Kidney tubule cell (primary cell): ENCODE results near the gene ZNF287.
A peak's percentile ranks its signal among the peaks of the same experiment; 100 is the strongest.

Source experiments
- DNase-seq: peaks from one replicate; pipeline ENCODE4 v3.0.0-alpha.2; 2018; ENCODE audit warnings: low spot score

The ZNF287 gene

DNA sequence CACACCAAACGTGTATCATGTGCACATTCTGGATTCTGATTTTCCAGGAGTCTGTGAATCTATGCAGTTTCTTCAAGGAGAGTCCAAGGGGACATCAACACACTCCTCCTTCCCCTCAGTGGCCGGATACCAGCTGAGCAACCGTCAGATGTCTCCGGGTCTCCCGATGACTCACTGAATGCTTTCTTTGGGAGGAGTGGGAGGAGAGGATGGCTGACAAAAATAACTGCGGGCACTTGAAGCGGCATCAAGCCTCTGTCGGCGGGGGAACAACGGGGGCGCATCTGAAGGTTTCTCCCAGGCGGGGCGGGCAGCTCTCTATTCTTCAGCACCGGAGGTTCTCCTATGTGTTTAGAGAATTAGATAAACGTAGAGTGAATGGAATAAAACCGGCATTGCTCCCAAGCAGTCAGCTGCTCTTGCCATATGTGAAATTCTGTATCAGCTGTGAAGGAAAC, 52.4 kb downstream of the ZNF287 start:
- DNase-seq: peak; percentile 63

DNA sequence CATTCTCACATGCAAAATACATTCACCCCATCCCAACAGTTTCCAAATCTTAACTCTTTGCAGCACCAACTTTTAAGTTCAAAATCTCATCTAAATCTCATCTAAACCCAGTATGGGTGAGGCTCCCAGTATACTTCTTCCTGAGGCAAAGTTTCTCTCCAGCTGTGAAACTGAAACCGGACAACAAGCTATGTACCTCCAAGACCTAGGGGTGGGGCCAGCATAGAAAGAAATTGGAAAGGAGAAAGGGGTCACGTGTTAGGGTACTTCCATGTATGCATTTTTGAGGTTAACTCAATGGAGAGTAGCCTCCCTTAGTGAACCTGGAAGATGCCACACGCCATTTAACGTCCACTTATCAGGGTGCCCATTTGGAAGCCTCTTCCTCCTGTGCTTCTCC, 53.1 kb downstream of the ZNF287 start:
- no peak for DNase-seq

GRCh38 chr17:16513873-16514272, 55.1 kb downstream of the ZNF287 start:
- no peak for DNase-seq

DNA sequence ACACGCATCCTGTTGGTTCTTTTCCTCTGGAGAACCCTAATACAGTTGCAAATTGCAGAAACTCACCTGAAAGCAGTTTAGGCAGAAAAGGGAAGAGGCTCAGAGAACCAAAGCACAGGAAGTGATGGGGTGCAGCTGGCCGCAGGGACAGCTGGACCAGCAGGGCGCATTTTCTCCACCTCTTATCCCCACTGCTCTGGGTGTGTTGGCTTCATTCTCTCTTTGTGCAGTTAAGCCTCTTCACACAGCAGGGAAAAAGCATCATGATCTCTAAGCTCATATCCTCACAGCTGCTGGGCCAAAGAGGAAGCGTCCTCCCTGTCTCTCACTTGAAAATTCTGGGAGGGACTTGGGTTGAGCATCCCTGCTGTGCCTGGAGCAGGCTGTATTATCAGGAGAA, 57.0 kb downstream of the ZNF287 start:
- DNase-seq: no peak

DNA sequence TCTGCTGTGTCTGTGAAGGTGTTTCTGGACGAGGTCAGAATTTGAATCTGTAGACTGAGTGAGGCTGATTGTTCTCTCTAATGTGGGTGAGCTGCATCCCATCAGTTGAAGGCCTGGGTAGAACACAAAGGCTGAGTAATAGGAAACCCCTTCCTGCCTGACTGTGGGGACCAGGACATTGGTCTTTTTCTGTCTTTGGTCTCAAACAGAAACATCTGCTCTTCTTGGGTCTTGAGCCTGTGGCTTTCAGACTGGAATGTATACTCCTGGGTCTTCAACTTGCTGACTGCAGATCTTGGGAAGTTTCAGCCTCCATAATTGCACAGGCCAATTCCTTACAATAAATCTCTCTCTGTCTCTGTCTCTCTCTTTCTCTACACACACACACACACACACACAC, 57.4 kb downstream of the ZNF287 start:
- no peak for DNase-seq

GRCh38 chr17:16507918-16508533, 61.0 kb downstream of the ZNF287 start:
- peak; percentile 30 for DNase-seq

GRCh38 chr17:16506188-16506587, 62.8 kb downstream of the ZNF287 start:
- DNase-seq: no peak

DNA sequence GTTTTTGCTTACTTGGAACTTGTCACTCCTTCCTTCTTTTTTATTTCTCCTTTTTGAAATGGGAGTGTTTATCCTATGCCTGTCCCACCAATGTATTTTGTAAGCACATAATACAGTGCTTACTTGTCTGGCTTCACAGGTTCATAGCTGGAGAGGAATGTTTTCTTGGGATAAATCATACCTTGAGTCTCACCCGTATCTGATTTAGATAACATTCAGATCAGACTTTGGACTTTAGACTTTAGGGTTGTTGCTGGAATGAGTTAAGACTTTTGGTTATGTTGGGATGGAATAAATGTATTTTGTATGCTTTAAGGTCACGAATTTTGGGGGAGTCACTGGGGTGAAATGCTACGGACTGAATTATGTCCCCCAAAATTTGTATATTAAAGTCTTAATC, 64.0 kb downstream of the ZNF287 start:
- DNase-seq: no peak
